ENCODE measurements around the gene SLC25A23.

Gene SLC25A23

DNA sequence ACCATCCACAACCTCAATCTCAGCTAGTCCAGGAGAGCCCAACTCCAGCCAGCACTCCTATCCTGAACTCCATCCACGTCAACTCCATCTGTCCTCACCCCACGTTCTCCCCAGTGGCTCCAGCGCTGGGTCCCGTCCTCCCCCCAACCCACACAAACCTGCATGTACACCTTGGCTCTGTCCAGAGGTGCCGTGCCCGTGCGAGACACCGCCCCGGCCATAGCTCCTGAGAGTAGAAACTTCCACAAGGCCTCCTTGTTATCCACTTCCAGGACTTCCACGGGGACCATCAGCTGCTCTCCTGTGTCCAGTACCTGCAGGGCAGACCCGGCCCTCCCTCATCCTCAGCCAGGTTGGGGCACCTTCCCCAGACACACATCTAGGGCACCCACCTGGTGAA lies 27.7 kb downstream of the SLC25A23 start:
- TF ChIP-seq, protein P1, sequence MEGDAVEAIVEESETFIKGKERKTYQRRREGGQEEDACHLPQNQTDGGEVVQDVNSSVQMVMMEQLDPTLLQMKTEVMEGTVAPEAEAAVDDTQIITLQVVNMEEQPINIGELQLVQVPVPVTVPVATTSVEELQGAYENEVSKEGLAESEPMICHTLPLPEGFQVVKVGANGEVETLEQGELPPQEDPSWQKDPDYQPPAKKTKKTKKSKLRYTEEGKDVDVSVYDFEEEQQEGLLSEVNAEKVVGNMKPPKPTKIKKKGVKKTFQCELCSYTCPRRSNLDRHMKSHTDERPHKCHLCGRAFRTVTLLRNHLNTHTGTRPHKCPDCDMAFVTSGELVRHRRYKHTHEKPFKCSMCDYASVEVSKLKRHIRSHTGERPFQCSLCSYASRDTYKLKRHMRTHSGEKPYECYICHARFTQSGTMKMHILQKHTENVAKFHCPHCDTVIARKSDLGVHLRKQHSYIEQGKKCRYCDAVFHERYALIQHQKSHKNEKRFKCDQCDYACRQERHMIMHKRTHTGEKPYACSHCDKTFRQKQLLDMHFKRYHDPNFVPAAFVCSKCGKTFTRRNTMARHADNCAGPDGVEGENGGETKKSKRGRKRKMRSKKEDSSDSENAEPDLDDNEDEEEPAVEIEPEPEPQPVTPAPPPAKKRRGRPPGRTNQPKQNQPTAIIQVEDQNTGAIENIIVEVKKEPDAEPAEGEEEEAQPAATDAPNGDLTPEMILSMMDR (IDR thresholded peaks at IDR 0.05): no peak

DNA sequence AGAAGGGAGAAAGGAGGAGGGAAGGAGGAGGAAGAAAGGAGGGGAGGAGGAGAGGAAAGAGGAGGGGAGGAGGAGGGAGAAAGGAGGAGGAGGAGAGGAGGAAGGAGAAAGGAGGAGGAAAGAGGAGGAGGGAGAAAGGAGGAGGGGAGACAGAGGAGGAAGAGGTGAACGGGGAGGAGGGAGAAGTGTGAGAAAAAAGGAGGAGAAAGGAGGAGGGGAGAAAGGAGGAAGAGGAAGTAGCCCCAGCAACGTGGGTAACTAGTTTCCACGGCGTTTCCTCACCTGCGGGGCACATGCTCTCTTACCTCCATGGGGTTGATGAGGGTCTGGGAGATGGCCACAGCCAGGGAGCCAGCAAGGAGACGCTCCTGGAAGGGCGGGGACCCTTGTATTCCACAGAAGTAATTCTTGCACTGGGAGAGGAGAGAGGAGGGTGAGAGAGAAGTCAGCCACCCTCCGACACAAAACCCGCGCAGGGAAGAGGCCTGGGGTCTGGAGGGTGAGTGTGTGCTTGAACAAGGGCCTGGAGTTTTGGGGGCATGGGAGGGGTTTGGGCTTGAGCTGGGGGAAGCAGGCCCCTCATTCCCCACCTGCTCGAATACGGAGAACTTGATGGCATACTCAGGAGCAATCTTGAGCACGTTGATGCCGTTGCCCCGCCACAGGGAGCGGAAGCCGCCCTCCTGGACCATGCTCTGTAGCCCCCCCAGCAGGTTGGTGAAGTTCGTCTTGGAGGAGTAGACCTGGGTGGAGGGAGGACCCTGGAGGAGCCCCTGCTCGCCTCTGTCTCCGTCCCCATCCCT lies 30.0 kb downstream of the SLC25A23 start:
- TF ChIP-seq, protein P1 (IDR thresholded peaks at IDR 0.05): no peak

DNA sequence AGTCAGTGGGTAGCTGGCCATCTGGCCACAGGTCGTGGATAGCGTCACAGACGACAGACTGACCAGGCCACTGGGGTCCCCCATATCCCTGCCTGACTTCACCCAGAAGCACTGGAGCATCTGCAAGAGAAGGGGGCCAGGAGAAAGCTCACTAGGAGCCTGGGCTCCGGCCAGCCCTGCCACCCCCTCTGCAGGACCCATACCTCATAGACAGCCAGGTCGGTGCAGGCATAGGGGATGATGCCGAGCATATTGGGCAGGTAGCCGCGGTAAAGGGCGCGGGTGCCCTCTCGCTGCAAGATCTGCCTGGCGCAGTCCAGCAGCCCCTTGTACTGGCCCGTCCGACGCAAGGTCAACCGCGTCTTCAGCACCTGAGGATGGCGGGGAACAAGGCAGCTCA lies 32.5 kb downstream of the SLC25A23 start:
- TF ChIP-seq, protein P1 (IDR thresholded peaks at IDR 0.05): no peak

DNA sequence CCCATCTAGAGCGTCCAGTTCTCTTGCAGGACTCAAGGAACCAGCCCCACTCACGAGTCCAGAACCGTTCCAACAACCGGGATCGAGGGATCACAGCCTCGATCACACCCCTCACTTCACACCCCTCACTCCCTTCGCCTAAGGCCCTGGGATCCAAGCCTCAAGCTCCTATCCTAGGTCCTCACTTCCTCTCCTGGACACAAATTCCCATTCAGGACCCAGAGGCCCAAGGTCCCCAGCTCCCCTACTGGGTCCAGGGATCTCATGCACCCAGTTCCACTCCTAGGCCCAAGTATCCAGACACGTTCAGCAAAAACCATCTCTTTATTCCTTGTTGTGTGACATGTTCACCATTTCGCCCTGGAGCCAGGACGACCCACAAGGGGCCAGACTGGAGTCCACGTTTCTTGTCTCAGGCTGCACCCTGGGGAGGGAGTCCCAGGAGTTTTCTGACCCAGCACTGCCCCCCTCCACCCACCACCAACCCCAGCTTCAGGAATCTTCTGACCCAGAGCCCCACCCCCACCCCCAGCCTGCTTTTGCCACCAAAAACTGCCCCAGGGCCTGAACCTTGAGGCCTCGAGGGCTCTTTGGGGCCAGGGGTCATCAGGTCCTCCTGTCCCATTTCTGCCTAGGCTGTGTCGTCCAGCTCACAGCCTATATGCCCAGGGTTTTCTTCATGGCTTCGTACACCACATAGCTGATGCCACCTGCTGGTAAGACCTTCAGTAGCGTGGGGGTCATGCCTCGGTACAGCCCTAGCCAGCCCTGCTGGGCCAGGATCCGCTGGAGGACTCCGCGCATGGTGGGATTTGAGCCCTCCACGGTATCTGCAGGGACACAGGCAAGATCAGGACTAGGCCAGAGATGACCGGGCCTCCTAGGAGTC lies 33.6 kb downstream of the SLC25A23 start:
- TF ChIP-seq, protein P1 (IDR thresholded peaks at IDR 0.05): no peak

DNA sequence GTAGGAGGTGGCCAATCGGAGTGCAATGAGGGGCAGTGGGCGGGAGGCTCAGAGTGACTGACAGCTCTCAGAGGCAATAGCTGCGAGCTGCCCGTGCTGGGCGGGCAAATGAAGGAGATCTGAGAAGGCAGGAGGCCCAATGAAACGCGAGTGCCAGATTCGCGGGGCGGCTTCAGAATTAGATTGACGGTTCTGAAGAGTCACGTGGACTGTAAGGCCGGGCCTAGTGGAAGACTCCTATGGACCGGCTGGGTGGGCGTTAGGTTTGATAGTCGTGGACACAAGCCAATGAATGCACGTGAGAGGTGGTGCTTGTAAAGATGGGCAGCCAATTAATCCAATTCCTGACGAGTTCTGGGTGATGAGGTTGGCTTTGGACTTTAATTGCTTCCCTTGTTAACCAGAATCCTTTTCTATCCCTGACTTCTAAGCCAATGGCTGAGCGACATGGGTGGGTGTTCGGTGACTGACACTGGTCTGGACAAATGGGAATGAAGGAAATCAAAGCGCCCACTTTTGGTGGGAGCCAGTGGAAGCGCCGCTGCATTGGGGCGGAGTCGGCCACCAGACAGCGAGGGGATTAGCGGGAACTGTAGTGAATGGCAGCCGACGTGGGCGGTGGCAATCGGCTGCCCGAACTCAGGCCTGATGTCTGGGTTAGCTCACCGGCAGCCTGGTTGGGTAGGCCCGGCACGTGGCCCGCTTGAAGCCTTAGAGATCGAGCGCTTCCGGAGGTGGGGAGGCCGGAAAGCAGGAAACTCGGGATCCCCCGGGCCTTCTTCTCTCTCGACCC lies 34.5 kb downstream of the SLC25A23 start:
- TF ChIP-seq, protein P1 (IDR thresholded peaks at IDR 0.05): no peak

DNA sequence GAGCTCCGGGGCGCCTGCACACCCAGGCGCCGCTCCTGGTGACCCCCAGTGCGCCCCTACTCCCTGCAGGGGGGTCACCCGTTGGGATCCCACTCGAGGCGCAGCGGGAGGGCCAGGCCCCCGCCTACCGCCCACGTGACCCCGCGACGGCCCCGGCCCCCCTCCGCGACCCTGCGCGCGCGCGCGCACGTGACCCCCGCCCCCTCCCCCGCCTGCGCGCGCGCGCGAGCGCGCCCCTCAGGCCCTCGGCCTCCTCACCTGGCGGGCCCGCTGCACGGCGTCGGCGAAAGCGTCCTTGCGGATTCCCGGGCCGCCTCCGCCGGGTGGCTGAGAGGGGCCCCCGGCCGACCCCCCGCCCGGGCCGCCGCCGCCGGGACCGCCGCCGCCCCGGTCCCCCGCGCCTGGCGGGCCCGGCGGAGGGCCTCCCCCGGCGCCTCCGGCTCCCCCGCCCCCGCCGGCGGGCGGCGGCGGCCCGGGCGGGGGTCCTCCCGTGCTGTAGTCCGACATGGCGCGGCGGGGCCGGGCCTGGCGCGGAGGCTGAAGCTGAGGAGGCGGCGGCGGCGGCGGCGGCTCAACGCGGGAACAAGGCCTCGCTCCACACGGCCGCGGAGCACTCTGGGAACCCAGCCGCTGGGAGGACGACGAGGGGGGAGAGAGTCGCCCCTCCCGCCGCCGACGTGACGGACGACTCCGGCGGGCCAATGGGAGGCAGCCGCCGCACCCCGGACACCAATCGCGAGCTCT lies 35.2 kb downstream of the SLC25A23 start, which contains the start of gene KHSRP:
Gene KHSRP, minus strand, starts transcription at position 617 of the 744 bp plus-strand sequence. Its CDS starts 110 bp downstream, at position 507.
- TF ChIP-seq, protein P1 (IDR thresholded peaks at IDR 0.05): no peak

Measured in LNCAP (cell line).